ENCODE data around the gene CGNL1.

DNA sequence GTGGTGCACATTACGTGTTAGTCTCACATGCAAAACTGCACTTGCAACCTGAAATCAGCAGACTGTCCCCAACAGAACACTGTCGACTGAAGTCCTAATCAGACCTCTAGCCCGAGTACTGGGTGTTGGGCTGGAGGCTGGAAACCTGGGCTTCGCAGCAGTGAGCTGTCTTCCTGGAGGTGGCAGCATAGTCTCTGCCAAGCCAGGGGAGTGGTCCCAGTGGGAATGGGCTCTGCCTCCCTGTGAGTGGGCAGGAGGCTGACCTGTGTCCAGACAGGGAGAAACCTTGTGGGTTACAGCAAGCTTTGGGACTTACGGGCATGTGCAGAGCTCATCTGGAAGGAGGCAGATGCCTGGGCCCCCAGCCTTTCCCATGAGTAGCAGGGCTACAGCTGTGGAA lies 177.2 kb downstream of the CGNL1 start:
- TF ChIP-seq, protein P1, sequence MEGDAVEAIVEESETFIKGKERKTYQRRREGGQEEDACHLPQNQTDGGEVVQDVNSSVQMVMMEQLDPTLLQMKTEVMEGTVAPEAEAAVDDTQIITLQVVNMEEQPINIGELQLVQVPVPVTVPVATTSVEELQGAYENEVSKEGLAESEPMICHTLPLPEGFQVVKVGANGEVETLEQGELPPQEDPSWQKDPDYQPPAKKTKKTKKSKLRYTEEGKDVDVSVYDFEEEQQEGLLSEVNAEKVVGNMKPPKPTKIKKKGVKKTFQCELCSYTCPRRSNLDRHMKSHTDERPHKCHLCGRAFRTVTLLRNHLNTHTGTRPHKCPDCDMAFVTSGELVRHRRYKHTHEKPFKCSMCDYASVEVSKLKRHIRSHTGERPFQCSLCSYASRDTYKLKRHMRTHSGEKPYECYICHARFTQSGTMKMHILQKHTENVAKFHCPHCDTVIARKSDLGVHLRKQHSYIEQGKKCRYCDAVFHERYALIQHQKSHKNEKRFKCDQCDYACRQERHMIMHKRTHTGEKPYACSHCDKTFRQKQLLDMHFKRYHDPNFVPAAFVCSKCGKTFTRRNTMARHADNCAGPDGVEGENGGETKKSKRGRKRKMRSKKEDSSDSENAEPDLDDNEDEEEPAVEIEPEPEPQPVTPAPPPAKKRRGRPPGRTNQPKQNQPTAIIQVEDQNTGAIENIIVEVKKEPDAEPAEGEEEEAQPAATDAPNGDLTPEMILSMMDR (conservative IDR thresholded peaks at IDR 0.05), result no peak
- TF ChIP-seq EZH2 (IDR thresholded peaks at IDR 0.05; ENCODE audit: low read depth), result no peak
